Neuronal stem cell (in vitro differentiated cells): Measurements from ENCODE around the gene CTNS.

Experiments used
- DNase-seq: peaks from one replicate; pipeline ENCODE4 v3.0.0-alpha.2; 2013; ENCODE audit warnings: low spot score
- H2AFZ ChIP-seq: one replicate; pipeline ENCODE4 v1.6.1; 2013; ENCODE audit warnings: mild to moderate bottlenecking, low read length, inconsistent platforms
- H2AK5ac ChIP-seq: 2 replicates; pipeline ENCODE4 v1.6.1; 2013; ENCODE audit warnings: low read depth, mild to moderate bottlenecking, inconsistent platforms, low read length, moderate library complexity, mixed read lengths
- H2BK120ac ChIP-seq: 2 replicates; pipeline ENCODE4 v1.6.1; 2013; ENCODE audit warnings: low read depth, mild to moderate bottlenecking, inconsistent platforms, low read length, moderate library complexity, mixed read lengths
- H2BK12ac ChIP-seq: one replicate; pipeline ENCODE4 v1.6.1; 2013; ENCODE audit warnings: low read length, inconsistent platforms
- H2BK15ac ChIP-seq: 2 replicates; pipeline ENCODE4 v1.6.1; 2013; ENCODE audit warnings: mild to moderate bottlenecking, low read length, inconsistent platforms, mixed read lengths
- H2BK5ac ChIP-seq: one replicate; pipeline ENCODE4 v1.6.1; 2013; ENCODE audit warnings: inconsistent platforms, mild to moderate bottlenecking, low read length, moderate library complexity
- H3K14ac ChIP-seq: one replicate; pipeline ENCODE4 v1.6.1; 2013; ENCODE audit warnings: low read length, inconsistent platforms
- H3K18ac ChIP-seq: 2 replicates; pipeline ENCODE4 v1.6.1; 2013; ENCODE audit warnings: low read length, inconsistent platforms
- H3K23ac ChIP-seq: 2 replicates; pipeline ENCODE4 v1.6.1; 2013; ENCODE audit warnings: low read depth, mild to moderate bottlenecking, mixed read lengths, low read length, inconsistent platforms; ENCODE audit not compliant: poor library complexity
- H3K27ac ChIP-seq: replicated peaks from 3 replicates; pipeline ENCODE4 v1.5.1; 2013; ENCODE audit warnings: low read length, inconsistent platforms
- H3K27me3 ChIP-seq, 3 experiments: 2 replicates each; pipeline ENCODE4 v1.6.1; 2013; ENCODE audit warnings: low read length in 3 of 3, mild to moderate bottlenecking in 2 of 3, inconsistent platforms in 1 of 3, low read depth in 1 of 3, mixed read lengths in 1 of 3, moderate library complexity in 1 of 3; ENCODE audit not compliant: control insufficient read depth in 3 of 3, insufficient read depth in 3 of 3
- H3K36me3 ChIP-seq, 2 donors: replicated peaks in 1 of 2; 2 replicates each; pipeline ENCODE4 v1.6.1; 2013; ENCODE audit warnings: low read length in 2 of 2; ENCODE audit not compliant: control insufficient read depth in 2 of 2, insufficient read depth in 2 of 2
- H3K4ac ChIP-seq: 2 replicates; pipeline ENCODE4 v1.6.1; 2013; ENCODE audit warnings: inconsistent platforms, mild to moderate bottlenecking, low read length, moderate library complexity
- H3K4me1 ChIP-seq, 2 donors: 1 replicate in 1 of 2; 2 replicates in 1 of 2; pipeline ENCODE4 v1.6.1; 2013; ENCODE audit warnings: low read length in 2 of 2, low read depth in 1 of 2; ENCODE audit not compliant: control insufficient read depth in 2 of 2, insufficient read depth in 1 of 2
- H3K4me2 ChIP-seq: one replicate; pipeline ENCODE4 v1.6.1; 2013; ENCODE audit warnings: mild to moderate bottlenecking, low read length, inconsistent platforms; ENCODE audit not compliant: insufficient read depth, poor library complexity, severe bottlenecking
- H3K4me3 ChIP-seq, 2 donors: 2 replicates each; pipeline ENCODE4 v1.5.1; 2013; ENCODE audit warnings: low read length in 2 of 2, mild to moderate bottlenecking in 2 of 2, inconsistent platforms in 1 of 2, moderate library complexity in 1 of 2
- H3K79me1 ChIP-seq: one replicate; pipeline ENCODE4 v1.6.1; 2013; ENCODE audit warnings: low read depth, mild to moderate bottlenecking, inconsistent platforms, low read length, moderate library complexity
- H3K9ac ChIP-seq: one replicate; pipeline ENCODE4 v1.6.1; 2013; ENCODE audit warnings: mild to moderate bottlenecking, low read depth, low read length, inconsistent platforms; ENCODE audit not compliant: poor library complexity
- H3K9me3 ChIP-seq, 2 donors: replicated peaks in 1 of 2; 2 replicates each; pipeline versions ENCODE3 to v1.6.1; 2013; ENCODE audit warnings: low read length in 2 of 2, mild to moderate bottlenecking in 2 of 2, inconsistent platforms in 1 of 2, low read depth in 1 of 2, mixed read lengths in 1 of 2, moderate library complexity in 1 of 2; ENCODE audit not compliant: control insufficient read depth in 2 of 2, insufficient read depth in 1 of 2
- H4K8ac ChIP-seq: one replicate; pipeline ENCODE4 v1.6.1; 2013; ENCODE audit warnings: low read depth, mild to moderate bottlenecking, inconsistent platforms, low read length, moderate library complexity
- H4K91ac ChIP-seq: one replicate; pipeline ENCODE4 v1.6.1; 2013; ENCODE audit warnings: low read length, low read depth, mild to moderate bottlenecking, inconsistent platforms; ENCODE audit not compliant: poor library complexity
- WGBS, 2 donors: extraction: QIAGEN DNeasy Blood & Tissue Kit; methylation state at CpG; one replicate each; pipeline ENCODE4 v1.1.7; 2013; ENCODE audit warnings: missing lambda C conversion rate in 2 of 2, mixed read lengths in 1 of 2; ENCODE audit not compliant: insufficient read length in 2 of 2, insufficient replicate concordance in 1 of 2; ENCODE audit errors: extremely low coverage in 2 of 2; 5-methylcytosine and 5-hydroxymethylcytosine counted together

Gene CTNS

GRCh38 chr17:3695723-3696411 is 59.3 kb downstream of the CTNS start, which contains the start of gene P2RX5:
P2RX5 (minus strand) TSS chr17:3696155; CDS start chr17:3696005, 150 bp downstream.
- H3K79me1 ChIP-seq, result no peaks in the 10 kb centered on the region
- H3K9me3 ChIP-seq, result peaks cover 7 to 9% of the 10 kb centered on the region in 2 donors
- peak; percentile 43 for DNase-seq
- no peaks in the 10 kb centered on the region for H3K36me3 ChIP-seq
- H3K27ac ChIP-seq, result no peak within 1 kb of the TSS
- no peak within 1 kb of the TSS for H2BK12ac ChIP-seq
- no CpG with 5 or more reads among the region's 65 CpGs for WGBS, 2 donors
- no peak within 1 kb of the TSS for H4K8ac ChIP-seq
- peaks cover 6 to 8% of the 10 kb centered on the region in 2 donors for H3K4me1 ChIP-seq
- no peak within 1 kb of the TSS for H4K91ac ChIP-seq
- peak within 1 kb of the TSS; percentile 69 for H3K4me2 ChIP-seq
- peak within 1 kb of the TSS; percentile 52 for H2AK5ac ChIP-seq
- H3K4me3 ChIP-seq, result peak within 1 kb of the TSS; percentile 46 to 75
- H3K4ac ChIP-seq, result no peak within 1 kb of the TSS
- no peak within 1 kb of the TSS for H3K23ac ChIP-seq
- H3K27me3 ChIP-seq, result peaks cover 20 to 50% (median 42%) of the 10 kb centered on the region in 3 experiments
- no peak within 1 kb of the TSS for H3K9ac ChIP-seq
- H2BK15ac ChIP-seq, result no peak within 1 kb of the TSS
- H2AFZ ChIP-seq, result peak within 1 kb of the TSS; percentile 93
- no peak within 1 kb of the TSS for H2BK120ac ChIP-seq
- no peak within 1 kb of the TSS for H3K18ac ChIP-seq
- no peak within 1 kb of the TSS for H2BK5ac ChIP-seq
- H3K14ac ChIP-seq, result no peak within 1 kb of the TSS

- Histone ChIP-seq H3K27me3 (peaks cover 20 to 50% (median 42%) of the 10 kb centered on the region in 3 experiments), H3K9me3 (peaks cover 7 to 9% of the 10 kb centered on the region in 2 donors), H3K23ac (no peak overlapping the region), H2AFZ (no peak overlapping the region), H3K4me1 (peaks cover 6 to 8% of the 10 kb centered on the region in 2 donors), H3K27ac (no peak overlapping the region), H3K4me3 (no peak overlapping the region), H4K8ac (no peak overlapping the region), H2AK5ac (no peak overlapping the region), H3K14ac (no peak overlapping the region), H2BK5ac (no peak overlapping the region), H3K9ac (no peak overlapping the region), H3K18ac (no peak overlapping the region), H3K79me1 (no peaks in the 10 kb centered on the region), H2BK12ac (no peak overlapping the region), H4K91ac (no peak overlapping the region), H3K36me3 (no peaks in the 10 kb centered on the region), H3K4ac (no peak overlapping the region), H2BK15ac (no peak overlapping the region), H2BK120ac (no peak overlapping the region), H3K4me2 (no peak overlapping the region)
- DNase-seq, result no peak
- WGBS, 2 donors, result no CpG with 5 or more reads among the region's 12 CpGs
These were observed 60.5 kb downstream of the CTNS start for GRCh38 chr17:3697103-3697476.

GRCh38 chr17:3698139-3698538 is 61.6 kb downstream of the CTNS start:
- no peak for DNase-seq
- Histone ChIP-seq H3K9ac (no peak overlapping the region), H3K4ac (no peak overlapping the region), H3K9me3 (peaks cover 7 to 9% of the 10 kb centered on the region in 2 donors), H3K27me3 (peaks cover 20 to 48% (median 42%) of the 10 kb centered on the region in 3 experiments), H3K4me1 (peaks cover 6 to 8% of the 10 kb centered on the region in 2 donors), H3K4me3 (no peak overlapping the region), H2AK5ac (no peak overlapping the region), H2BK120ac (no peak overlapping the region), H3K14ac (no peak overlapping the region), H2BK5ac (no peak overlapping the region), H4K8ac (no peak overlapping the region), H3K27ac (no peak overlapping the region), H3K79me1 (no peaks in the 10 kb centered on the region), H2BK12ac (no peak overlapping the region), H3K36me3 (no peaks in the 10 kb centered on the region), H2BK15ac (no peak overlapping the region), H3K4me2 (no peak overlapping the region), H4K91ac (no peak overlapping the region), H3K23ac (no peak overlapping the region), H2AFZ (no peak overlapping the region), H3K18ac (no peak overlapping the region)
- WGBS, 2 donors, result no CpG with 5 or more reads among the region's 4 CpGs

- Histone ChIP-seq H3K4me2 (no peak overlapping the region), H3K79me1 (no peaks in the 10 kb centered on the region), H3K4ac (no peak overlapping the region), H2BK120ac (no peak overlapping the region), H2AK5ac (no peak overlapping the region), H2BK15ac (no peak overlapping the region), H3K4me1 (peaks cover 3 to 8% of the 10 kb centered on the region in 2 donors), H3K27ac (no peak overlapping the region), H3K9ac (no peak overlapping the region), H3K36me3 (no peaks in the 10 kb centered on the region), H4K91ac (no peak overlapping the region), H3K23ac (no peak overlapping the region), H2BK5ac (no peak overlapping the region), H3K18ac (no peak overlapping the region), H4K8ac (no peak overlapping the region), H3K9me3 (peaks cover 7 to 9% of the 10 kb centered on the region in 2 donors), H3K27me3 (peaks cover 15 to 34% (median 31%) of the 10 kb centered on the region in 3 experiments), H2AFZ (no peak overlapping the region), H3K14ac (no peak overlapping the region), H3K4me3 (no peak overlapping the region), H2BK12ac (no peak overlapping the region)
- WGBS, 2 donors, result no CpG with 5 or more reads among the region's 4 CpGs
- no peak for DNase-seq
These were observed 63.4 kb downstream of the CTNS start for GRCh38 chr17:3699951-3700350.
